ENCODE measurements around the gene PFDN2.

PFDN2 gene

DNA sequence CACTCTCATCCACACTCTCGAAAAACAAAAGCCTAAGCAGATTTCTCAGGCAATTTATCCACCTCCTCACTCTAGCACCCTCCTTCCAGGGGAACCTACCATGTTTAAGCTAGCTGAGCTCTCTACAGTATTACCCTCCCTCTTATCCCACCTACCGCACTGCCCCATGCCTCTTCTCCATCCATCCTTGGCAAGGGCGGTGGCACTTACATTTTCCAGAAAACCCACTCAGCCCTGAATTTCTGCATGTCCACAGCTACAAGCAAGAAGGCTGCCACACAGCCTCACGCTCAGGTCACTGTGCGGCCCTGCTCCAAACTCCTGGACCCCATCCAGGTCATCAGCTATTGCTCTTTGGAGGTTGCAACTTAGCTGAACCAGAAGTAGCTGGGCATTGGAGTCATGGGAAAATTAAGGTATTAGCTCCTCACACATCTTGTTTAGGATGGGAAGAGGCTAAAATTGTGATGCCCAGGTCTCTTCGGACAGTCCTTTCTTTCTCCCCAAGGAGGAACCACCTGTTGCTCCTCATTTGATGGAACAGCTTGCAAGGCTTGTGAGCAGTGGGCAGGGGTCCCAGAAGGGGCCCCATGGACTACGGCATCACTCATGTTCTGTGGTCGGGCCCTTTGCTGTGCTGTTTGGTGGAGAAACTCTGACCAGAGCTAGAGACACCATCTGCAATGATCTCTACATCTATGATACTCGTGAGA lies 18.6 kb downstream of the PFDN2 start:
- no peak for DNase-seq (ENCODE audit: low read depth in 2 of 2)

DNA sequence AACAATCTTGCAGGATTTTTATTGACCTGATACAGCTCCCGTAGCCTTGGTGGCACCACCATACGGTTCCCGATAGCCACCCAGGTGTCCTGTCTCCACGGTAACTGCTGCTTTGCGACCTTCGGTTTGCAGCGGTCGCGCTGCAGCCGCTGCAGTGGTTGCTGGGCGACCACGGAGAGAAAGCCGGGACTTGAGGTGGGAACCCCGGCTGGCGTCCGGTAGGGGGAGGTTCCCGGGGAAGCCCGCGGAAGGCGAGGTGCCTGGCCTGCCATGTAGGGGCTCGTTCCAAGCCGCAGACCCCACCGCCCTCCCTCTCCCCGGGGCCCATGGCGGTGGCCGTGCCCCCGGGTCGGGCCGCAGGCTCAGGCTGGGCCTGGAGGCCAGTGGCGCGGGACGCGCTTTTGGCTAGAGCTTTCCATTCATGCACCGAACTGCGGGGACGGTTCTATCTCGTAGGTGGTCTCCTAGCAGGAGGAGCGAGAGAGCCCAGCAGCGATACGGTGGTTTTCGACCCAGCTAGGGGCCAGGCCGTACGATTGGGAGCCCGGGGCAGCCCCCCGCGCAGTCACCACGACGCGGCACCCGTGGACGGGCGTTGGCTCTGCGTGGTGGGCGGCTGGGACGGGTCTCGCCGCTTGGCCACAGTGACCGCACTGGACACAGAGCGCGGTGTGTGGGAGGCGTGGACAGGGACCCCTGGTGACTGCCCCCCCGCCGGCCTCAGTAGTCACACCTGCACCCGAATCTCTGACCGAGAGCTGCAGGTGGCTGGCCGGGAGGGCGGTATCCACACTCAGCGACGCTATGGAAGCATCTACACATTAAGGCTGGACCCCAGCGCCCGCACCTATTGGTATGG lies 19.4 kb downstream of the PFDN2 start, which contains the start of gene KLHDC9:
Gene KLHDC9 (plus strand): TSS at position 152 of the 859 bp plus-strand sequence. CDS start 175 bp downstream, at position 327.
- DNase-seq (ENCODE audit: low read depth in 2 of 2), result no peak

DNA sequence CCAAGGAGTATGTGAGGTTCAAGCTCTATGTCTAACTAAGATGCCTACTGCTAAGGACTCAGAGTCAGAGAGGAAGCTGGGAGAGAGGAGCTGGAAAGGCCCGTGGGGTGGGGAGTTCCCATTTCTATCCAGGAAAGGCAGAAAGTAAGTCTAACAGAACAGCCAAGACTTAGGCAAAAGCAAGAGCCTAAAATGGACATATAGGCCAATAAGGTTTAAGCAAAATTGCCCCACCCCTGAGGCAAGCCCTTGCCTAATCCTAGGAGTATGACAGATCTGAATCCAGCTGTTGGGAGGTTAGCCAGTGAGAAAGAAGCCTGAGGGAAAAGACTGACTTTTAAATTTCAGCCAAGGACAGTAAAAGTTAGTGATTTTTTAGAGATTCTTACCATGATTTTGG lies 21.3 kb downstream of the PFDN2 start:
- DNase-seq (ENCODE audit: low read depth in 2 of 2), result no peak

DNA sequence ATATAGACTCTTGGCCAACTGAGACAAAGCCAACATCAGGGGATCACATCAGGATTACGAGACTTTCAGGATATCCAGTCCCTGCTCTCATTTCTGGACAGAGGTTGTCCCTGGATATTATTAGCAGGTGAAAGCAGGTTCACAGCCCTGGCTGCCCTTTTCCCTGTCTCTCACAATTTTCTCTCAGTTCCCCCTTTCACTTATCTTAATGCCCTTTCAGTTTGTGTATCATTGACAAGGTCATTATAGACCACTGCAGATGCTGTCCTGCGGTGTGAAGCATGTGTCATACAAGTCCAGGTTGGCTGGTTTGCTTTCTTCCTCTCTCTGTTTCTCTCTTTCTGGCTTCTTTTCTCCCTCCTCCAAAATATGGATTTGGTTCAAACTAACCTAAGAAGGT lies 21.8 kb downstream of the PFDN2 start:
- no peak for DNase-seq (ENCODE audit: low read depth in 2 of 2)

DNA sequence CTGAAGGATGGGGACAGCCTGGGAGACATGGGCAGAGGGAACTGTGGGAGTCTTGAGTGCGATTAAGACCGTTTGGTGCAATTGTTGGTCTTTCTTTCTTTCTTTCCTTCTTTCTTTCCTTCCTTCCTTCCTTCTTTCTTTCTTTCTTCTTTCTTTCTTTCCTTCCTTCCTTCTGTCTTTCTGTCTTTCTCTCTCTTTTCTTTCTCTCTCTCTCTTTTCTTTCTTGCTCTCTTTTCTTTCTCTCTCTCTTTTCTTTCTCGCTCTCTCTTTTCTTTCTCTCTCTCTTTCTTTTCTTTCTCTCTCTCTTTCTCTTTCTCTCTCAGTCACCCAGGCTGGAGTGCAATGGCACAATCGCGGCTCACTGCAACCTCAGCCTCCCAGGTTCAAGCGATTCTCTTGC lies 22.6 kb downstream of the PFDN2 start:
- DNase-seq (ENCODE audit: low read depth in 2 of 2), result no peak

DNA sequence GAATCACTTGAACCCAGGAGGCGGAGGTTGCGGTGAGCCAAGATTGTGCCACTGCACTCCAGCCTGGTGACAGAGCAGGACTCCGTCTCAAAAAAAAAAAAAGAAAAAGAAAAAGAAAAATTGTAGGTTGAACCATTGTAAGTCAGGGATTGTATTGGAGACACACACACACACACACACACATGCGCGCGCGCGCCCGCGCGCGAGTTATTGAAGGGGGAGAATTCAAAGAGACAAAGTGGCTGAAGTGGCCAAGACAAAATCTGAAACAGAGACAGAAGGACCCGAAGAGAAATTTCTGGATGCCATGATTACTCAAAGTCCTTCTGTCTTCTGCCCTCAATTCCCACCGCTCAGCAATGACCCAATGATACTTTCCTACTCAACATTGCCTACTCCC lies 23.4 kb downstream of the PFDN2 start:
- DNase-seq (ENCODE audit: low read depth in 2 of 2), result no peak

DNA sequence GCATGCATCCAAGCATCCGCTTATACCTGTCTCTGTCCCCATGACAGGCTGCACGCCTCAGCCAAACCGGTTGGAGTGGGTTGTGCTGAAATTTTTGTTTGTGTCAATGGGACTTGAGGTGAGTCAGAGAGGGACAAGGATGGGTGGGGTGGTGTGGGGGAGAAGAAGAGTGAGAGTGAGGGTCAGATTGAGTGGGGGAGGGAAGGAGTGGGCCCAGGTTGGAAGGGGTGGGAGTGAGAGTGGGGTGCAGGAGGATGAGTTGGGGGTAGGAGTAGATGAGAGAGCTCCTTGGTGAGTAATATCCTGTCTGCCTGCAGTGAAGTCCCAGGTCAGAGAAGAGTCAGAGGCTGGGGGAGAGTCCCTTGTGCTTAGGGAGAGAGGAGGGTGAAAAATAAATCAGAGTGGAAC lies 25.2 kb downstream of the PFDN2 start:
- no peak for DNase-seq (ENCODE audit: low read depth in 2 of 2)

DNA sequence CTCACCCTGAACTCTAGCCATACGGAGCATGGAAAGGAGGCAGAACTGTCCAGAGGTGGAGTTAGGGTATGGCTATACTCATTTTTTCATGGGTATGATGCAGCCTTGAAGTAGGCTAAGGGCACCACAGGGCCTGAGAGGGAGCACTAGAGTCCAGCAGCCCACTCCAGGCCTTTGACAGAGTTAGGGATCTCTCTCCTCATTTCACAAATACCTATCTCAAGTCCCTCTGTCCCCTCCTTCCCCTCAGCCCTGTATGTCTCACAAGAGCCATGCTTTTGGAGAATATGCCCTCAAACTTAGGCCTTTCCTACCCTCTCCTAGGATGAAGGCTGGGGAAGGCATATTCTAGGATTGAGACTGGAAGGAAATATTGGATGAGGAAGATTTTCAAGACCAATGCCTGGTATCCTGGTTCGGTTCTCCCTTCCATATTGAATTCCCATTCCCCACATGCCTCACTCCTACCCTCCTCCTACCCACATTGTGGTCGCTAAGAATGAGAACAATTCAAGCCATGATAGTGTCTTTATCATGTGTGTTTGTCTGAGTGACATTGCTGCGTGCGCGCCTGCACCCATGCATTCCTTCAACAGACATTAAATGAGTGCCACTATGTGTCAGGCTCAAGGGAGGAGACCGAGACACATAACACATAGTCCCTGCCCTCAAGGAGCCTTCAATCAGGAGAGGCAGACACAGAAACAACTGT lies 25.9 kb downstream of the PFDN2 start:
- DNase-seq (ENCODE audit: low read depth in 2 of 2), result no peak

DNA sequence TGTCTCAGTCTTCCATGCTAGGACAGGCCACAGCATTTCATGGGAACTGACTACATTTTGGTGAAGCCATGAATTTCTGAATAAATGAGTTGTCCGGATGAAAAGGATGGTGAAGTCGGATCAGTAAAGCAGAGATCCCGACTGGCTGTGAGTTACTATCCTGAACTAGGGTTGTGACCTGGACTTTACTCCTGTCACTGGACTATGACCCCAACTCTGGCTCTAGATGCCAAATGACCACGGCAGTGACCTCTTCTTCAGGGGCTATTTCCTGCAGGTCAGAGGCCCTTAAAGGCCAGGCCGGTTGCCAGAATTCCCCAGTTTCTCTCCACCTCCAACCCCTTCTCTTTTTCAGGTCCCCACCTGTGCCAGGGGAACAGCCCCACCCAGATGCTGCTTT lies 26.7 kb downstream of the PFDN2 start:
- DNase-seq (ENCODE audit: low read depth in 2 of 2), result no peak

DNA sequence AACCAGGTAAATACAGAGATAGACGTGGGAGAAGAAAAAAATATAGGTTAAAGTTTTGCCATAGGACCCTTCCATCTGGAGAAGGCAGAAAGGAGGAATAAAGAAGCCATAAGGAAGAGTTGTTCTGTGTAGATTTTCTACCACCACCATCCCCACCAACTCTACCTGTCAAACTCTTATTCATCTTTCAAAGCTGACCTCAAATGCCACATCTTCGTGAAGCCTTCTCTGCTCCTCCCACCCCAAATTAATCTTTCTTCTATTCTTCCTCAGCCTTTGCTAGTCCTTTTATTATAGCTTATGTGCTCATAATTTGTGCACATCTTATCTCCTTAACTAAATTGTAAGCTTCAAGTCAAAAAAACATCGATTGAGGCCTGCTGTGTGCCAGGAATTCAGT lies 27.2 kb downstream of the PFDN2 start:
- DNase-seq (ENCODE audit: low read depth in 2 of 2), result no peak

DNA sequence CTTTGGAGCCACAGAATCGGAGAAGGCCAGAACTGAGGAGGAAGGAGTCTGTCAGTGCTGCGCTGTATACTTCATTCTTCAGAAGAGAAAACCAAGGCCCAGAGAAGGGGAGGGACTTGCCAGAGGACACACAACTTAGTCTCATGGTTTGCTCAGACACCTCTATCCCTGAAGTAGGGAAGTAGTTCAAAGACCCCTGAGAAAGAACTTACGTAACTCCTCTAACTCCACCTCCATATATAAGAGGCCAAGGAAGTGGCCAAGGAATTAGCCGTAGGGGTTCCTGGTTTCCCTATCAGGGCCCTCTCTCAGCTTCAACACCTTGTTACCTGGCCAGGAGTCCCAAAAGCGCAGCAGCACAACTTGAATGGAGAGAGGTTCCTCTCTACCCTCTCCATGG lies 27.9 kb downstream of the PFDN2 start:
- DNase-seq (ENCODE audit: low read depth in 2 of 2), result no peak

DNA sequence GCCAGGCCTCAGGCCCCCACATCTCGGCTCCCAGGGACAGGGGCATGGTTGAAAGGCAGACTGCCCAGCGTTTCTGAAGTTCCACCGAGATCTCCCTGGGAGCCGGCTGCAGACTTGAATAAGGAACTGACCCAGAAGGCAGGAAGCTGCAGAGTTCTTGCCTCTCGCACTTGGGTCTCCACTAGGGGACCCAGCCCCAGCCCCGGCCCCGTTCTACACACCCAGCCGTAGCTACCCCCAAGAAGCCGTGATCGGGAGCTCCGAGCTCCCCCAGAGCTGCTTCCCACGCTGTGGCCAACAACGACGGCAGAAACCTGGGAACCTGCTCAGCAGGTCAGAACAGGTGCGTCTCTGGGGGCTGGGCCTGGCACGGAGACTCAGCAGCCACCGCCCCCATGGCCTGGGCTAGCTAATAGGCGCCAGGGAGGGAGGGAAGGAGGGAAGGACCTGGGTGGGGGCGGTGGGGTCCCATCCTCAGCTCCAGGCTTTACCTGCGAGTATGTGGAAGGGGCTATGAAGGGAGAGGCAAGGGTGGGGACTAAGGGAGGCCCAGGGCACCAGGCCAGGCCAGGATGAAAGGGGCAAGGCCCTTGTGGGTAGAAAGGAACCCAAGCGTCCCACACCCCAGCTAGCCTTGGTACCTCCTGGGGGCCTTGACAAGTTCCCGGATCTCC lies 28.4 kb downstream of the PFDN2 start, which contains the start of gene NECTIN4:
Gene NECTIN4 (minus strand): TSS at position 308 of the 674 bp plus-strand sequence. CDS start 262 bp downstream, at position 46.
- no peak for DNase-seq (ENCODE audit: low read depth in 2 of 2)

DNA sequence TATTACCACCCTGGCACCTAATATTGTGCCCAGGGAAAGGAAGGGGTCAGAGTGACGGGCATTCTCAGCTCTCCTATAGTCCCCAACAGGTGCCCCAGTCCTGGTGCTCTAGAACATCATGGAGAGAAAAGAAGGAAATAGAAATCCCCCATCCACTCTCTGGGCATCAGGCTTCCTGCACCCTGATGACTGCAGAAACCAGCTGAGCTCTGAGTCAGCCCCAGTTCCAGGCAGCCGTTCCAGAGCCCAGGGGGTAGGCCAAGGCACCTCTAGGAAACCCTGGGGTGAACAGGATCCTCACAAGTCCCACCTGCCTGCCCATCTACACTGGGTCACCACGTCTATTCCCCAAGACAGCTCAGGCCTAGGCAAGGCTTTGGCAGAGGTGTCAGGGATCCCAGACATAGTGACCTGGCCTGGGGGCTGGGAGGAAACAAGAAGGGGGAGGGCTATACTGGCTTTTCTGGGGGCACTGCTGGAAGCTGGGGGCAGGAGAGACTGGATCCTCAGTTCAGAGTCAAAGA lies 29.2 kb downstream of the PFDN2 start:
- DNase-seq (ENCODE audit: low read depth in 2 of 2), result no peak

DNA sequence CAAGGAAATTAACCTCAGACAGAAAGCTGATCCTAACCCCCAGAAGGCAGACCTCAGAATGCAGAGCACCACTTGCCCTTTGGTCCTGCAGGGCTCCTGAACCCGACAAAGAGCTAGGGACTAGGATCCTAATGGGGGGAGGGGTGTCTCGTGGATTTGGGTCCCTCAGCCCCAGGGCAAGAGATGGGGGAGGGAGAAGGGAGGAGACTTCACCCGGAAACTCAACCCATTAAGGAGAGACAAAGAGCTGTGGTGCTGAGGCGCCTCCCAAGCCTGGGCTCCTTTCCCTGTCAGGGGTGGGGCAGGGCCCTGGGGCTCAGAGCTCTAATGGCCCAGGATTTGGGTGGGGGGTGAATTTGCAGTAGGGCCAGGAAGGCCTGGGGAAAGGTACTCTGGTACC lies 31.4 kb downstream of the PFDN2 start:
- no peak for DNase-seq (ENCODE audit: low read depth in 2 of 2)

DNA sequence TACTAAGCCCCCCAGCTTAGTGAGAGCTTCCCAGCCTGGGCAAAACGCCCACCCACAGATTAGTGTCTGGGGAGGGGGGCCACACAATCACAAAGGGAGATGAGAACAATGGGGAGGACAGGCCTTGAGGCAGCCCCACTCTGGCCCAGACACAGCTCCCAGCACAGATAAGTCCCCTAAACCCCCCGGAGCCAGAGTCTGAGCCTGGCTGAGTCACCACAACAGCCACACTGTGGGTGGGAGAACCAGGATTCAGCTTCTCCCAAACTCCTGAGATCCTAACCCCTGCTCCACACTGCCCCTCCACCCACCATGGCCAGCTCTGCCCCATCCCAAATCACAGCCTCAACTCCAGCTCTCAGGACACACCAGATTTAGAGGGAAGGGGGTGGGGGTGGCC lies 32.7 kb downstream of the PFDN2 start:
- DNase-seq (ENCODE audit: low read depth in 2 of 2), result no peak

DNA sequence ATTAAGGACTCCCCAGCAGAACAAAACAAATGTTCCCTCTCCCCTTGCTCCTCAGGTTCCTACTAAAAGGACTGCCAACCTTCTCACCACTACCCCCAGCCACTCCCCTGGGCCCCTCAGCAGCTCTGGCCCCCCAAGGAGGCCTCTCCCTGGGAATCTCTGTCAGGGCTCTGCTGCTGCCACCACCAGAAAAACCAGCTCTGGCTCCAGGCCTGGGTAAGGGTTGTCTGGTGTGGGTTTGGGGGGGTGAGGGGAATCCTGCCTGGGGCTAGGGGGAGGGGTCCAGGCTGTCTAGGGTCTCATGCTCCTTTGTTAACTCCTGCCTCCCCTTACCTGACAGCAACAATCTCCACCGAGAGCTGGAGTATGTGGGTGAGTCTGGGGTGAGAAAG lies 33.2 kb downstream of the PFDN2 start:
- no peak for DNase-seq (ENCODE audit: low read depth in 2 of 2)

DNA sequence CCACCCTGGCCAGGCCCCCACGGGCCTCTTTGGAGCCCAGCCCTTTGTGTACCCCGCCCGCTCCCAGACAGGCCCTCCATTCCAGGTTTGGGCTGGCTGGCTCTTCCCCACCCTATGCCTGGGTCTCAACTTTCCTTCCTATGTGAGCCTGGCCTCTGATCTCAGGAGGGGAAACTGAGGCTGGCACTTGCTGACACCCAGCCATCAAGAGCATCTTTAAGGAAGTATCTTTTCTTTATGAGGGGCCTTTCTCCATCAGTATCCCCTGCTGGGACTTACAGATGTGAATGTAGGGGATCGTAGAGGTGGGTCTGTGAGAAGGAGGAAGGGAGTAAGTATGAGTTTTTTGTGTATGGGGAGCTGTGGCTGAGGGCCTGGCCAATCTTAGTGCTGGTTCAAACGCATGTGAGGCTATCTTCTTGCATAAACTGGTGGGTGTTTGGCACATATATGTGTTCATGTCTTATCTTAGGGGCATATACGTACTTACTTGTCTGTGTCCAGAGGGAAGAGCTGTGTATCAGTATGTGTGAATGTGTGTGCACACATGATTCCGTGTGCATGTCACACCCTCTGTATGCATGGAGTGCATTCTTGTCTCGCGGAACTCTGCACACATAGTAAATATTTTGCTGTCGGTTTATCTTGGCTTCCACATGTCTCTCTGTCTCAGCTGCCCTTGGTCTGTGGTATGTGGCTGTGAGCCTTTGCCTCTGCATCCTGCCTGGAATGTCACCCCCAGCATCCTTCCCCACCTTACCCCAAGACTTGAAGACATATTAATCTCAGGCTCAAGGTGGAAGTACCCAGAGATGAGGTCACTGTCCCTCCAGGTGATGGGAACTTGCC lies 33.9 kb downstream of the PFDN2 start:
- no peak for DNase-seq (ENCODE audit: low read depth in 2 of 2)

DNA sequence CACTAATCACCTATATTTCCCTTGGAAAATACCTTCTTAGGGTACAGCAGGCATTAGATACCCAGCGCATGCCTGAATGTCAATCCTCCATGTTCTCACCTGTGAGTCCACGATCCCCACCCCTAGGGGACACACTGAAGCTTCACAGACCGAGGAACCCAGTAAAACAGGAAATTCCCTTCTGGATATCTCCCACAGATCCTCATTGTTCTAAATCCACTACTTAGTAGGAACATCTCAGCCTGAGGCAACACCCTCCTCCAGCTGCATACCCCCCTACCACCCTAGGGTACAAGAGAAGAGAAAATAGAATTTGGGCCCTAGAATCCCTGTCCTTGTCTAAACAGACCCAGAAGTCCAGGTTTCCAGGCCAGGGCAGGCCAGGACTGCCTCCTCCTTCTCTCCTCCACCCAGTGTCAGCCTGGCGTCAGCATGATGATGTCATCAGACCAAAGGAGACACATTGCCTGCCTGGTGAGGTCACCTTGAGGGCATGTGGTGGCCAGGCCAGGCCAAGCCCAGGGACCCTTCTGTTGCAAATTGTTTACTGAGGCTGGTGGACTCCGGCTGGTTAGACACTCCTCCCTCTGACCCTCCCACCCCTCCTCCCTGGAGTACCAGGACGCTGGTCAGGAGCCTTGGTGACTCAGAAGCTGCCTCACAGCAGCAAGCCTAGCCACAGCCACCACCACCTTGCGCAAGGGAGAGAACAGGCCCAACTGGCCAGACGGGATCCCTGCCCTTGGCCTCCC lies 34.7 kb downstream of the PFDN2 start:
- no peak for DNase-seq (ENCODE audit: low read depth in 2 of 2)

DNA sequence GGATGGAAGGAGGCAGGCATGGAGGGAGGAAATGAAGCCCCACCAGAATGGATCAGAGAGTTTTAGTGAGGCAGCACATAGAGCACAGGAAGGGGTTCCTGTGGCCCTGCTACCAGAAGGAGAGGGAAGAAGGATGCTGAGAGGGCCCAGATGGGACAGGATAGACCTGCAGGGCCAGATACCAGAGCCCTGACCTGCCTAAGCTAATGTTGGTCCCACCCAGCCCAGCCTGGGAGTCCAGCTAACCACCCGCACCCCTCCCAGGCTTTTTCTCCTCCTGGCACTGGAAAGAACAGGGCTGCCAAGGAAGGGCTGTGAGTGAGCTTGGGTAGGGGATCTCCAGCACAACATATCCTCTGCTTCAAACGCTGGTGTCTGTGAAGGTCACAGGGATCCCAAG lies 35.4 kb downstream of the PFDN2 start:
- DNase-seq (ENCODE audit: low read depth in 2 of 2), result no peak

DNA sequence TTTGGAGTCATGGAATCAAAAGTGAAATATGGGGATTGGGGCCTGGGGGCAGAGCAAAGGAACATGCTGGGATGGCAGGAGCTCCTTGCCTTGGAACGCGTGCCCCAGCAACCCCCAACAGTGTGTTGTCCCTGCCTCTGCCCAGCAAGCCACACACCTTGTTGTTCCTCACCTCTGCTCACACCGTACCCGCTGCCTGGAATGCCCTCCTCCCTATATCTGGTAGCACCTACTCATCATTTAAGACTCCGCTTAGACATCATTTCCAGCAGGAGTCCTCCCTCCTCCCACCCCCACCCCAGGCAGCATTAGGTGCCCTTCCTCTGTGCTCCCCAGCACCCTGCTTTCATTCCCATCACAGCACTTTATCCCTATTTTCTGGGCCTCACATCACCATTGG lies 36.3 kb downstream of the PFDN2 start:
- DNase-seq (ENCODE audit: low read depth in 2 of 2), result no peak
